ENCODE results near the gene KRTAP10-5. TPM values are rescaled to one million over a fixed set of nuclear protein-coding genes. Genes with fewer than 3 reads are reported as not detected.
"Not testable (repeated sequence)": the region's sequence is repeated elsewhere in the genome, so short reads cannot be mapped to it uniquely, and the experiment has no call there.

The KRTAP10-5 gene
- total RNA-seq, 2 experiments from 2014 or later = not detected

- peaks cover 16% of the 10 kb centered on the region for H3K4me1 Mint-ChIP-seq
- H3K36me3 Mint-ChIP-seq (ENCODE audit: low read depth) = peaks cover 8% of the 10 kb centered on the region
- CTCF ChIA-PET = no interaction called here
- no peak overlapping the region for H3K27ac Mint-ChIP-seq
- no peak for DNase-seq
- POLR2A ChIA-PET = no interaction called here
- no peaks in the 10 kb centered on the region for H3K27me3 Mint-ChIP-seq
- H3K9me3 Mint-ChIP-seq = peaks cover 6% of the 10 kb centered on the region
- no peak overlapping the region for H3K4me3 Mint-ChIP-seq
Measured at GRCh38 chr21:44552136-44552535, 28.3 kb downstream of the KRTAP10-5 start.

DNA sequence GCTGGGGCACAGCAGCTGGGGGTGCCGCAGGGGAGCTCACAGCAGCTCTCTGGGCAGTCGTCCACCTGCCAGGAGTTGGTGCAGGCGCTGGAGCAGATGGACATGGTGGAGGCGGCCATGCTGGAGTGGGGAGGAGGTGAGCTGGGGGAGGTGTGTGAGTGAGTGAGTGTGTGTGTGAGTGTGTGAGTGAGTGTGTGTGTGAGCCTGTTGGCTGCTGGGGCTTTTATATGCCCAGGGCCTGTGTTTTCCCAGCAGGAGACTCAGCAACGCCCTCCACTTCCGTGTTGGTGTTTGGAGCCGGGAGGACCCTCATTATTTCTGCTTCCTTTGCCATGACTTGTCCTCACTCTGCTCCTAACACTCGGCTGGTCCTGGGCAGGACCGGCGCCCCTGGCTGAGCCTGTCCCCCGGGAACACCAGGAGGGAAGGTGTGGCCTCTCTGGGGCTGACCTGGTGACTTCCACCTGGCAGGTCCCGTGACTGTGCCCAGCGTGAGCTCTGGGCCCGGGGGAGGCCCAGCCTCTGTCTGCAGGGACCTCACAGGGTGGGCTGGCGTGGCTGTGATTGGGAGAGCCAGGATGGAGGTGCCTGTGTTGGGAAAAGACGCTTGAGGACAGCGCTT, 29.0 kb downstream of the KRTAP10-5 start, which contains the start of gene KRTAP10-2:
Gene KRTAP10-2, minus strand, starts transcription at position 166 of the 622 bp plus-strand sequence. Its CDS starts 47 bp downstream, at position 119.
- H3K27ac Mint-ChIP-seq = no peak within 1 kb of the TSS
- peaks cover 15% of the 10 kb centered on the region for H3K36me3 Mint-ChIP-seq (ENCODE audit: low read depth)
- ChIA-PET CTCF (no interaction called here), POLR2A (interaction anchor here (0.6 kb wide), 1 partner anchor 17 kb away, joined by 3 read pairs; no protein-coding TSS in a partner anchor)
- peaks cover 20% of the 10 kb centered on the region for H3K4me1 Mint-ChIP-seq
- DNase-seq = no peak
- H3K4me3 Mint-ChIP-seq = no peak within 1 kb of the TSS
- H3K27me3 Mint-ChIP-seq = no peaks in the 10 kb centered on the region
- H3K9me3 Mint-ChIP-seq = peaks cover 12% of the 10 kb centered on the region

DNA sequence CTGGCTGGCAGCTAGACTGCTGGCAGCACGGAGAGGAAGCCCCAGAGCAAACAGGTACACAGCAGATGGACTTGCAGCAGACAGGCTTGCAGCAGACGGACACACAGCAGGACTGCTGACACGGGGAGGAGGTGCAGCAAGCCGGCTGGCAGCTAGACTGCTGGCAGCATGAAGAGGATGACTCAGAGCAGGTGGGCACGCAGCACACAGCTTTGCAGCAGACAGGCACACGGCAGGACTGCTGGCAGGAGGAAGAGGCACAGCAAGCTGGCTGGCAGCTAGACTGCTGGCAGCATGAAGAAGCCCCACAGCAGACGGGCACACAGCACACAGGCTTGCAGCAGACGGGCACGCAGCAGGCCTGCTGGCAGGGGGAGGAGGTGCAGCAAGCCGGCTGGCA, 29.6 kb downstream of the KRTAP10-5 start:
- H3K4me1 Mint-ChIP-seq = peaks cover 20% of the 10 kb centered on the region
- H3K36me3 Mint-ChIP-seq (ENCODE audit: low read depth) = peaks cover 18% of the 10 kb centered on the region
- peaks cover 13% of the 10 kb centered on the region for H3K9me3 Mint-ChIP-seq
- CTCF ChIA-PET = no interaction called here
- no peaks in the 10 kb centered on the region for H3K27me3 Mint-ChIP-seq
- DNase-seq = no peak
- POLR2A ChIA-PET = interaction anchor here (0.6 kb wide), 1 partner anchor 17 kb away, joined by 3 read pairs; no protein-coding TSS in a partner anchor
- H3K27ac Mint-ChIP-seq = no peak overlapping the region
- no peak overlapping the region for H3K4me3 Mint-ChIP-seq

DNA sequence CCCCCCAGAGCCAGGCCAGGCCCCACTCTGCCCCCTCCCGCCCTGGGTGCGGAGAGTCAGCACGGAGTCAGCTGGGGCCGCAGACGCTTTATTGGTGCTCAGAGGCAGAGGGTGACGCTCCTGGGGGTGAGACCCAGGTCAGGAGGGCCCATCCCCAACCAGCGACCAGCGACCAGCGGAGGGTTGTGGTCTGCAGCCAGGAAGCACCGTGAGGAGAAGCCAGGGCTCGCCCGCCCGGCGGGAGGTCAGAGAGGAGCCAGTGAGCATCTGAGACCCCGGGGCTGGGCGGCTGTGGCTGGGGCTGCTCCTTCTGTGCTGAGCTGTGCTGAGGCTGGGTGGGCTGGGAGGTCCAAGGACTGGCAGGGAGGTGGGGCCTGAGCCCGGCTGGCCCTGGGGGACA, 30.1 kb downstream of the KRTAP10-5 start:
- H3K27ac Mint-ChIP-seq, POLR2A ChIA-PET, H3K27me3 Mint-ChIP-seq, H3K4me3 Mint-ChIP-seq: not testable (repeated sequence)
- Mint-ChIP-seq H3K9me3 (peaks cover 18% of the 10 kb centered on the region), H3K4me1 (peaks cover 20% of the 10 kb centered on the region), H3K36me3 (ENCODE audit: low read depth) (peaks cover 22% of the 10 kb centered on the region)
- CTCF ChIA-PET = interaction anchor here (1.1 kb wide), 1 partner anchor 40 kb away, joined by 3 read pairs; no protein-coding TSS in a partner anchor
- DNase-seq = peak; percentile 15

DNA sequence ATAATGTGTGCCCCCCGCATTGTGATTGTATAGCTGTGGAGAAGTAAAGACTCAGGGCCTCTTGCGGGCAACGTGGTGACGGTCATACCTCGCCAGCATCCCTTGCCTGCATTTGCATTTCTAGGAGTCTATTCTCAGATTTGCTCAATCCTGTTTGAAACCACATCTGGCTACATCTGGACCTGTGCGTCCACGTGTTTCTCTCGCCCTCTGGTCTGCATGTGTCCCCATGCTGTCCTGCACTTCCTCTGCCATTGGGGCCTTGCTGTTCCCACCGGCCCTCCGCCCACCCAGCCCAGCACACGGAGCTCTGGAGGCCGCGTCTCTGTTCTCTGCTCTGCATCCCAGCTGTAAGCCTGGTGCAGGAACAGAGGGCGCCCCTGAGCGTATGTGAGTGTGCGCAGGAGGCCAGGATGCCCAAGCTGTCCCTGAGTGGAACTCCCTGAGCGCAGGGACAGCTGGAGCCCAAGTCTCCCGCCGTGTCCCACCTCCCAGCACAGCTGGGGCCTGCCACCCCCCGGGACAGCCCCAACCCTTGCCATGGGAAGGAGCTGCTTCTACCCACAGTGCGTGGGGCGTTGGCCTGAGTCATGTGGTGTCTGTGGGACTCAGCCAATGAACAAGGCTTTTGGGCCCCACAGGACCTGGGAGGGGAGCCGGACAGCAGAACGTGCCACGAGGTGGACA, 30.7 kb downstream of the KRTAP10-5 start:
- ChIA-PET CTCF (interaction anchor here (1.1 kb wide), 1 partner anchor 39 kb away, joined by 3 read pairs; no protein-coding TSS in a partner anchor), POLR2A (interaction anchor here (0.7 kb wide), 1 partner anchor 69 kb away, joined by 3 read pairs; no protein-coding TSS in a partner anchor)
- Mint-ChIP-seq H3K36me3 (ENCODE audit: low read depth) (peaks cover 22% of the 10 kb centered on the region), H3K27ac (no peak overlapping the region), H3K4me3 (no peak overlapping the region), H3K27me3 (peaks cover 2% of the 10 kb centered on the region), H3K9me3 (peaks cover 18% of the 10 kb centered on the region), H3K4me1 (peaks cover 20% of the 10 kb centered on the region)
- peak; percentile 13 for DNase-seq

DNA sequence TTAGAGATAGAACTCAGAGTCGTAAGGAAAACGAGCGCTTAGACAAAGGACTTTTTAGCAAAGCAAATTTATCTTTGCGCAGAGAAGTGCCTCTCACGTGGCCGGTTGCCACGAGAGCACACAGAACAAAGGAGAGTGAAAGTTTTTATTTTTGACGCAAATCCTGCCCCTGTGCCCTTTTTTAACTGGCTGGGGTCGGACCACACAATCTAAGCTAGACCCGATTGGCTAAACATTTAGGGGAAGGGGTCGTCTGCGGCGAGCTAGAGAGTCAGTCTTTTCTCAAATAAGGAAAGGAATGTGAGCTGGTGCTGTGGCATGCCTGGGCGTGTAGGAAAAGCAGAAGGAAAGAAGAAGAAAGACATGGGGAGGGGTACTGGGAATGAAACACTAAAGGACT, 31.5 kb downstream of the KRTAP10-5 start:
- ChIA-PET POLR2A (interaction anchor here (0.7 kb wide), 1 partner anchor 70 kb away, joined by 3 read pairs; no protein-coding TSS in a partner anchor), CTCF (no interaction called here)
- Mint-ChIP-seq H3K4me1 (peaks cover 20% of the 10 kb centered on the region), H3K36me3 (ENCODE audit: low read depth) (peaks cover 22% of the 10 kb centered on the region), H3K27me3 (peaks cover 2% of the 10 kb centered on the region), H3K27ac (no peak overlapping the region), H3K9me3 (peaks cover 18% of the 10 kb centered on the region), H3K4me3 (no peak overlapping the region)
- DNase-seq = no peak

DNA sequence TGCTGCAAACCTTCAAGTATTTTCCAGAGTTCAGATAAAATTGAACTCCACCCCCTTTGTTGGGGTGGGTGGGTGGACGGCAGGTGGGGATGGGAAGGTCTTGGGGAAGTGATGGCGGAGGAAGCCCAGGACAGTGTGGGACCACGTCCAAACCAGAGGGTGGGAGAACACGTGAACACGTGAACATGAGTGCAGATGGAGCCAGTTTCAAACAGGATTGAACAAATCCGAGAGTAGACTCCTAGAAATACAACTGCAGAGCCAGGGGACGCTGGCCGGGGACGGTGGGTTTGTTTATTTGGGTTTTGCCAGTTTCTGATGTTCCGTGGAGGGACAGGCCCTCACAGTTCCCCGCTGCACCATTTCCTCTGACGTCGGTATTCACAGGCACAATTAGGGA, 32.0 kb downstream of the KRTAP10-5 start:
- Mint-ChIP-seq H3K9me3 (peaks cover 18% of the 10 kb centered on the region), H3K4me1 (peaks cover 20% of the 10 kb centered on the region), H3K27me3 (peaks cover 2% of the 10 kb centered on the region), H3K4me3 (no peak overlapping the region), H3K36me3 (ENCODE audit: low read depth) (peaks cover 22% of the 10 kb centered on the region), H3K27ac (no peak overlapping the region)
- POLR2A ChIA-PET = interaction anchor here (1.4 to 1.7 kb wide), 3 partner anchors 71 to 253 kb away, joined by 4 to 8 read pairs (median 6); partner anchors contain the start of genes KRTAP12-3 and UBE2G2
- no peak for DNase-seq
- CTCF ChIA-PET = no interaction called here

GRCh38 chr21:44547656-44548331, 32.6 kb downstream of the KRTAP10-5 start:
- Mint-ChIP-seq H3K36me3 (ENCODE audit: low read depth) (peaks cover 22% of the 10 kb centered on the region), H3K27ac (peak overlapping the region; percentile 46), H3K4me1 (peaks cover 20% of the 10 kb centered on the region), H3K4me3 (peak overlapping the region; percentile 45), H3K9me3 (peaks cover 18% of the 10 kb centered on the region), H3K27me3 (peaks cover 2% of the 10 kb centered on the region)
- ChIA-PET POLR2A (interaction anchor here (0.9 to 1.7 kb wide), 5 partner anchors 34 to 254 kb away, joined by 3 to 8 read pairs (median 4); partner anchors contain the start of genes KRTAP12-3 and UBE2G2), CTCF (interaction anchor here (0.9 to 1.1 kb wide), 2 partner anchors 10 to 37 kb away, joined by 3 to 4 read pairs; no protein-coding TSS in a partner anchor)
- peak; percentile 53 for DNase-seq

DNA sequence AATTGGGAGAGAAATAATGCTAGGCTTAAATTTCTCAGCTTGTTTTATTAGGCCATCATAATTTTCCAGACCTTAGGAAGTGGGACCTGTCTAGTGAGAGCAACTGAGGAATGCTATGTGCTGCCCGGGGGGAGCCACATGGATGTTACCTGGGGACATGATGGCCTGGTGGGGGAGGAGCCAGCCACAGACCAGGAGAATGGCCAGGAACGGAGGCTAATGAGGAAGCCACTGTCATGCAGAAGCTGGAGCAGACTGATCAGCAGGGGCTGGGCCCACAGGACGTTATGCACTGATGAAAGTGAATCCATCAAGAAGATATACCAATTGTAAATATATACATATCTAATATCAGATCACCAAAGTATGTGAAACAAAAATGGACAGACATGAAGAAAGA, 35.8 kb downstream of the KRTAP10-5 start:
- H3K4me1 Mint-ChIP-seq = peaks cover 20% of the 10 kb centered on the region
- no peak overlapping the region for H3K4me3 Mint-ChIP-seq
- no peak for DNase-seq
- H3K36me3 Mint-ChIP-seq (ENCODE audit: low read depth) = peaks cover 22% of the 10 kb centered on the region
- H3K27ac Mint-ChIP-seq = no peak overlapping the region
- peaks cover 18% of the 10 kb centered on the region for H3K9me3 Mint-ChIP-seq
- H3K27me3 Mint-ChIP-seq = peaks cover 4% of the 10 kb centered on the region
- ChIA-PET POLR2A (no interaction called here), CTCF (no interaction called here)

- CTCF ChIA-PET = no interaction called here
Measured at GRCh38 chr21:44542716-44543115, 37.7 kb downstream of the KRTAP10-5 start.

GRCh38 chr21:44540741-44541288, 39.6 kb downstream of the KRTAP10-5 start:
- peaks cover 6% of the 10 kb centered on the region for H3K27me3 Mint-ChIP-seq
- H3K36me3 Mint-ChIP-seq (ENCODE audit: low read depth) = peaks cover 5% of the 10 kb centered on the region
- ChIA-PET POLR2A (no interaction called here), CTCF (no interaction called here)
- H3K4me3 Mint-ChIP-seq = no peak overlapping the region
- no peaks in the 10 kb centered on the region for H3K4me1 Mint-ChIP-seq
- no peak overlapping the region for H3K27ac Mint-ChIP-seq
- DNase-seq = no peak
- H3K9me3 Mint-ChIP-seq = peaks cover 5% of the 10 kb centered on the region

More at GRCh38 chr21:44542716-44543115, 37.7 kb downstream of the KRTAP10-5 start:
- DNase-seq = no peak
- Mint-ChIP-seq H3K4me3 (no peak overlapping the region), H3K9me3 (peaks cover 17% of the 10 kb centered on the region), H3K27ac (no peak overlapping the region), H3K27me3 (peaks cover 4% of the 10 kb centered on the region), H3K4me1 (peaks cover 9% of the 10 kb centered on the region), H3K36me3 (ENCODE audit: low read depth) (peaks cover 20% of the 10 kb centered on the region)
- POLR2A ChIA-PET = no interaction called here

DNA sequence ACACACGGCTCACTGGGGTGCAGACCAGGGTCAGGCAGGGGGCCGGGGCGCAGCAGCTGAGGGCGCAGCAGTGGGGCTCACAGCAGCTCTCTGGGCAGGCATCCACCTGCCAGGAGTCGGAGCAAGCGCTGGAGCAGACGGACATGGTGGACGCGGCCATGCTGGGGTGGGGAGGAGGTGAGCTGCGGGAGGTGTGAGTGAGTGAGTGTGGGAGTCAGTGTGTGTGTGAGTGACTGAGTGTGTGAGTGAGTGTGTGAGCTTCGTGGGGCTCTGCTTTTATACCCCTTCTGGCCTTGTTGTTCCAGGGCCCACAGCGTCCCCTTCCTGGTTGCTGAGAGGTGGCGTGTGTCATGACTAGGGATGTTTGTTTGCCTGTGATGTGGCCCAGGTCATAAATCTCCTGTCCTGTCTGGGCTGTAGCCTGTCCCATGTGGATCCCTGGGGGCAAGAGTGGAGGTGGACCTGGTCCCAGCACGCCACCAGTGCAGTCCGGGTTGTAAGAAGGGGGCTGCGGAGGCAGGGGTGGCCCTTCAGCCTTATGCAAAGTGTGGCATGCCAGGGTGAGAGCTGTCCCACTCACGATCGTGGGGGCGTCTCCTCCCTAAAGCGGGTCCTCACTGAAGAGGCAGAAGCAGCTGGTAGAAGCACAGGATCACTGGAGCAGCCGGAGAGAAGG, 40.3 kb downstream of the KRTAP10-5 start, which contains the start of gene KRTAP10-1:
Gene KRTAP10-1, minus strand, starts transcription at position 205 of the 676 bp plus-strand sequence. Its CDS starts 45 bp downstream, at position 160.
- Mint-ChIP-seq H3K27me3 (peaks cover 4% of the 10 kb centered on the region), H3K9me3 (no peaks in the 10 kb centered on the region), H3K4me1 (no peaks in the 10 kb centered on the region), H3K4me3 (no peak within 1 kb of the TSS), H3K27ac (no peak within 1 kb of the TSS), H3K36me3 (ENCODE audit: low read depth) (no peaks in the 10 kb centered on the region)
- no peak for DNase-seq
- POLR2A ChIA-PET = no interaction called here
- CTCF ChIA-PET = no interaction called here

All from activated CD4-positive, alpha-beta memory T cell treated with anti-CD3 and anti-CD28 coated beads, Interleukin-2, amount 10 ng/mL, durations not matched to agents 7 days and 5 days (primary cell).